NCI-H69 (cell line): ENCODE results near the gene LIMA1.
"Not testable (repeated sequence)": the region's sequence is repeated elsewhere in the genome, so short reads cannot be mapped to it uniquely, and the experiment has no call there.

ENCODE experiments used
- DNase-seq: peaks from one replicate; lab custom pipeline; 2025; lab: John Stamatoyannopoulos, UW

LIMA1 gene

DNA sequence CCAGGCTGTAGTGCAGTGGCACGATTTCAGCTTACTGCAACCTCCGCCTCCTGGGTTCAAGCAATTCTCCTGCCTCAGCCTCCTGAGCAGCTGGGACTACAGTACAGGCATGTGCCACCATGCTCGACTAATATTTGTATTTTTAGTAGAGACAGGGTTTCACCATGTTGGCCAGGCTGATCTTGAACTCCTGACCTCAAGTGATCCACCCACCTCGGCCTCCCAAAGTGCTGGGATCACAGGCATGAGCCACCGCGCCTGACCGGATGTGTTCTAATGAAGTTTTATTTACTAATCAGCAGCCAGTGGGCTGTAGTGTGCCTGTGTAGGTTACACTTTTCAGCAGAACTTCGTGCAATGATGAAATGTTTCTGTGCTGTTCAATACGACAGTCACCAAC, 35.7 kb downstream of the LIMA1 start:
- not testable (repeated sequence) for DNase-seq

DNA sequence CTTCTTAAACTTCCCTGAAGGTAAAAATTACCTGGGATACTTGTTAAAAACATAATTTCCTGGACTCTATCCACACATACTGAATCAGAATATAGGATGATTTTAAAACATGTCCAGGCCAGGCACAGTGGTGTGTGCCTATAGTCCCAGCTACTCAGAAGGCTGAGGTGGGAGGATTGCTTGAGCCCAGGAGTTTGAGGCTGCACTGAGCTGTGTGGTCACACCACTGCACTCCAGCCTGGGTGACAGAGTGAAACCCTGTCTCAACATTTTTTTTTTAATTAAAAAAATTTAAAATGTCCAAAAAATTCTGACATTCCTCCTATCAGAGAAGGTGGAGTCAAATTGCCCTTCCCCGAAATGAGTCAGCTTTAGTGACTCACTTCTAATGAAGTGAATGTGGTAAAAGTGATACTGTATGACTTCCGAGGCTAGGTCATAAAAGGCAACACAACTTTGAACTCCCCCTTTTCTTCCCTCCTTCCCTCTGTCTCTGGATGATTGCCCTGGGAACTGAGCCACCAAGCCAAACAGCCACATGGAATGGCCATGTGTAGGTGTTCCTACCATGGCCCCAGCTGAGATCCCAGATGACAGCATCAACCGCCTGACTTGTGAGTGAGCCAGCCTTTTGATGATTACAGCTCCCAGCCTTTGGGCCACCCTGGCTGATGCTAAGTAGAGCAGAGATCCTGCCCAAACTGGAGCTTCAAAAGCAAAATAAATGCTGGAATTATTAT, 36.3 kb downstream of the LIMA1 start:
- DNase-seq = no peak

DNA sequence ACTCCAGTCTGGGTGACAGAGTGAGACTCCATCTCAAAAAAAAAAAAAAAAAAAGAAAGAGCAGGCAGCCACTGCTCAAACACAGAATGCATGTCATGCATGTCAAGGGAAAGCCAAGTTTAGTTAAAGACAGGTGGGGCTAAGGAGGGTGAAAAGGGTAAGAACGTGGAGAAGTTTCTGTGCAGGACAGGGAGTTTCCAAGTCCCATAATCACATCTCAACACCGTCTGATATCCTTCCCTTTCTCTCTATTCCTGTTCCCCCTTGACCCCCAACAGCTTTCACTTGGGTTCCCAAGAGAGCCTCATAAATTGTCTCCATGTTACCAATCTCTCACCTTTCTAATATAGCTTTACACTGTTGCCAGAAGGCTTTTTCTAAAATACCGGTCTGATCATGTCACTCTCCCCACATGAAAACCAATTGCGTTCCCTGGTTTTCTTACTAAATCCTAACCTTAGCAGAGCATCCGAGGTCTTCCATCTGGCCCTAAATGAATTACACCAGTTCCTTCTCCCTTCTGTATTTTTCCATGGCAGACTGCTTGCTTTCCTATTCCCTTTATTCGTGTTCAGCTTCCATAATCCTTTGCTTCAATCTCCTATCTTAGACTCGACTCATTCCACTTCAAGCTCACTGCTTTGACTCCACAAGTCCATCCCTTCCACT, 37.0 kb downstream of the LIMA1 start:
- no peak for DNase-seq

DNA sequence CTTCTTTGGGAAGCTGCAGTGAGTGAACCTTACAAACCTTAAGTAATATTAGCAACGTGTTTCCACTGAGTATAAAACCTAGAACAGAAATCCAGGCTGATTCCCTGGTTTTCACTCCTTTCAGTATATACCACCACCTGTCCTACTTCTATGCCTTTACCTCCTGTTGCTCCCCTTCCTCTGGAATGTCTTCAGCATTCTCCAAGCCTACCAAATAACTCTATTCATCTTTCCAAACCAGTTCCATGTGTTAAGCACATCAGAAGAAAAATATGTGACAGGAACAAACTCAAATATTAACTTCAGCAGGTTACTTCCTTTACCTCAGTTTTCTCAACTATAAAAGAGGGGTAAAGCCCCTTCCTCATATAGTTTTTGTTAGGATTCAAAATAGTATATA, 39.8 kb downstream of the LIMA1 start:
- no peak for DNase-seq

- DNase-seq = no peak
These were observed 40.5 kb downstream of the LIMA1 start for GRCh38 chr12:50242751-50243191.

GRCh38 chr12:50241178-50241577, 42.1 kb downstream of the LIMA1 start:
- DNase-seq = peak; percentile 33

- no peak for DNase-seq
These were observed 42.6 kb downstream of the LIMA1 start for GRCh38 chr12:50240792-50241114.

GRCh38 chr12:50240096-50240791, 43.1 kb downstream of the LIMA1 start:
- DNase-seq = no peak

DNA sequence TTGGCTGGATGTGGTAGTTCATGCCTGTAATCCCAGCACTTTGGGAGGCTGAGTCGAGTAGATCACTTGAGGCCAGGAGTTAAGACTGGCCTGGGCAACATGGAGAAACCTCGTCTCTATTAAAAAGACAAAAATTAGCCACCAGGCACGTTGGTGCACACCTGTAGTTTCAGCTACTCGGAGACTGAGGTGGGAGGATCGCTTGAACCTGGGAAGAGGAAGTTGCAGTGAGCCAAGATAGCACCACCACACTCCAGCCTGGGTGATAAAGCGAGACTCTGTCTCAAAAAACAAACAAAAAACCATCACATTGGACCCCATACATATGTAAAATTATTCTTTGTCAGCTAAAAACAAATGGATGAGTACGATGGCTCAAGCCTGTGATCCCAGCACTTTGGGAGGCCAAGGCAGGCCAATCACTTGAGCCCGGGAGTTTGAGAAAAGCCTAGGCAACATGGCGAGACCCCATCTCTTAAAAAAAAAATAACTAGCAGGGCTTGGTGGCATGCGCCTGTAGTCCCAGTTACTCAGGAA, 43.9 kb downstream of the LIMA1 start:
- DNase-seq = no peak

DNA sequence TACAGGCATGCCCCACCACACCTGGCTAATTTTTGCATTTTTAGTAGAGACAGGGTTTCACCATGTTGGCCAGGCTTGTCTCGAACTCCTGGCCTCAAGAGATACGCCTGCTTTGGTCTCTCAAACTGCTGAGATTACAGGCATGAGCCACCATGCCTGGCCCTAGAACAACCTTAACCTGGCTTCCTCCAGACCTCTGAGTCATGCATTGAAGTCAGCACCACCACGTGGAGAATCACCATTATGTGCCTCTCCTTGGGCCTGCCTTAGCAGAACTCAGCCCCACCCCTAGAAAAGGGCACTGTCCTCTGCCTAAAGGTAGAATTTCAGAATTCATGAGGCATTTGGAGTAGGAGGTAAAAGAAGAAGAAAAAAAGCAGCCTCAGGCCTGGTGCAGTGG, 49.0 kb downstream of the LIMA1 start:
- peak; percentile 17 for DNase-seq

- no peak for DNase-seq
These were observed 50.5 kb downstream of the LIMA1 start for GRCh38 chr12:50232771-50233209.

- DNase-seq = no peak
These were observed 51.1 kb downstream of the LIMA1 start for GRCh38 chr12:50232206-50232605.

- DNase-seq = no peak
These were observed 52.0 kb downstream of the LIMA1 start for GRCh38 chr12:50231346-50231745.

DNA sequence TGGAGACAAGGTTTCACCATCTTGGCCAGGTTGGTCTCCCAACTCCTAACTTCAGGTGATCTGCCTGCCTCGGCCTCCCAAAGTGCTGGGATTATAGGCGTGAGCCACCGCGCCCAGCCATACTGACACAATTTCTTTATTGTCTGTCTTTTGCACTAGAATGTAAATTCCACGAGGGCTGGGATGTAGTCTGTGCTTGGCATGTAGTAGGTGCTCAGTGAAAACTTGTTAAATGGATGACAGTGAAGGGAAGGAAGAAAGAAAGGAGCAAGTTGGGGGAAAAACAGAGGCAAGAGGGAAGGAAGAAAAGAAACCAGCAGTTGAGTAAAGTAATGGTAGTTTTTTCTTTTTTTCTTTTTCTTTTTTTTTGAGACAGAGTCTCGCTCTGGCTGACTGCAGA, 53.1 kb downstream of the LIMA1 start:
- DNase-seq = no peak

- peak; percentile 67 for DNase-seq
These were observed 59.2 kb downstream of the LIMA1 start for GRCh38 chr12:50224026-50224692.

GRCh38 chr12:50222275-50222783, 61.0 kb downstream of the LIMA1 start:
- DNase-seq = peak; percentile 88

GRCh38 chr12:50221228-50222008, 61.9 kb downstream of the LIMA1 start:
- peak; percentile 93 for DNase-seq

DNA sequence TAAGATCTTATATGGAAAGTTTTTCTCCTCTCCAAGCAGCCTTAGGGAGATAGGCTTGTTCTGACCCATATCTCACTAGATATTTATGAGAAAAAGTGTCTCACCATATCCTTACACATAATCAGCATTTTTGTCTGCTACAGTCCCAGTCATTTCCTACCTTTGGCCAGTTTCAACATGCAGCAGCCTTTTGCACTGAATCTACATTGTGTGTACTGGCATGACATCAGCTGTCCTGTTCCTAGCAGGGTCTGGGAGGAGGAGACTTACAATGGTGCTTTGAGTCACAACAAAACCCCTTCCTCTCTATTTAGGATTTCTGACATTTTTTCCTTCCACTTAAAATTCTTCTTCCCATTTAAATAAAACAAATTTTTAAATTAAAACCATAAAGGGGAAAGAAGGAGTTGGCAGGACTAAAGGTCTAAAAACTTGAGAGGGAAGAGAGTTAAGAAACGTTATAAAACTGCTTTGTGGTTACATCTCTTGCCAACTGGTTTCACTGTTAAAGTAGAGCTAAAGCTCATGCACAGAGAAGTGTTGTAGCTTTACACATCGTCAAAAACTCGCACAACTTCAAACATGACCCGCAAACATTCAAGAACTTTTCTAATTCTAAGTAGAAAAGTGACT, 62.8 kb downstream of the LIMA1 start:
- peak; percentile 50 for DNase-seq

DNA sequence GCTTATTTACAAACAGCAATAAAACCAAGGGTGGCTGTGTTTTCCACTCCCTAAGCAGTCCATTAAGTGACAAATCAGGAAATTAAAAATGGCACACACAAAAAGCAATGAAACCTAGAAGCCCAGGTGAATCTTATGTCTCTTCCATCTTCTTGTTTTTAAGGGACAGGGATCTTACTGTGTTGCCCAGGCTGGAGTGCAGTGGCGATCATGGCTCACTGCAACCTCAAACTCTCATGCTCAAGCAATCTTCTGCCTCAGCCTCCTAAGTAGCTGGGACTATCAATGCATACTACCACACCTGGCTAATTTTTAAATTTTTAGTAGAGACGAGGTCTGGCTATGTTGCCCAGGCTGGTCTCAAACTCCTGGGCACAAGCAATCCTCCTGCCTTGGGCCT, 63.8 kb downstream of the LIMA1 start:
- DNase-seq = no peak

- DNase-seq = not testable (repeated sequence)
These were observed 64.3 kb downstream of the LIMA1 start for GRCh38 chr12:50219001-50219400.

- DNase-seq = no peak
These were observed 64.9 kb downstream of the LIMA1 start for GRCh38 chr12:50218386-50218785.
